IMR-90 (cell line): ENCODE results near the gene PREB. TPM values are rescaled to one million over a fixed set of nuclear protein-coding genes. Genes with fewer than 3 reads are reported as not detected.
"Not testable (repeated sequence)": the region's sequence is repeated elsewhere in the genome, so short reads cannot be mapped to it uniquely, and the experiment has no call there.

Experiments
- ATAC-seq: fragments of 200-7000 bp; cut with Tn5 transposase; 2 replicates; pipeline ENCODE4 v1.9.1; 2020; ENCODE audit warnings: low read depth, mild to moderate bottlenecking, moderate library complexity
- BruUV-seq: library from RNA; stranded (reverse); fragments of 400-500 nt; replicated peaks from 2 replicates; lab custom pipeline; 2021; lab: Mats Ljungman, UMichigan
- CTCF ChIA-PET: fragments of 300-600 bp; formaldehyde crosslinking; extraction: SDS; loops from one replicate; lab custom pipeline; 2021; ENCODE audit warnings: antibody characterized with exemption; lab: Yijun Ruan, JAX
- POLR2A ChIA-PET: fragments of 300-600 bp; sonication (Branson Sonifier 250); formaldehyde crosslinking; loops from one replicate; lab custom pipeline; 2022; ENCODE audit warnings: antibody characterized with exemption; ENCODE audit not compliant: unreplicated experiment; lab: Charles Lee
- DNase-seq: peaks from one replicate; pipeline ENCODE4 v3.0.0; 2013
- H2AFZ ChIP-seq: replicated peaks from 2 replicates; pipeline ENCODE3; 2013; ENCODE audit warnings: low read length, mild to moderate bottlenecking; ENCODE audit not compliant: poor library complexity
- H2AK5ac ChIP-seq: 2 replicates; pipeline ENCODE4 v1.6.1; 2013; ENCODE audit warnings: low read depth, low read length, inconsistent platforms
- H2AK9ac ChIP-seq: replicated peaks from 2 replicates; pipeline ENCODE3; 2013; ENCODE audit warnings: mild to moderate bottlenecking, low read depth, low read length, moderate library complexity; ENCODE audit not compliant: poor library complexity
- H2BK120ac ChIP-seq: 2 replicates; pipeline ENCODE4 v1.6.1; 2013; ENCODE audit warnings: low read depth, low read length, inconsistent platforms
- H2BK15ac ChIP-seq: 3 replicates; pipeline ENCODE4 v1.6.1; 2013; ENCODE audit warnings: low read depth, low read length, inconsistent platforms
- H2BK20ac ChIP-seq: 2 replicates; pipeline ENCODE4 v1.6.1; 2013; ENCODE audit warnings: low read depth, mild to moderate bottlenecking, inconsistent platforms, low read length, moderate library complexity
- H2BK5ac ChIP-seq: 2 replicates; pipeline ENCODE4 v1.6.1; 2013; ENCODE audit warnings: mild to moderate bottlenecking, low read depth, low read length, inconsistent platforms; ENCODE audit not compliant: poor library complexity, severe bottlenecking
- H3K14ac ChIP-seq: replicated peaks from 2 replicates; pipeline ENCODE4 v1.6.1; 2013; ENCODE audit warnings: low read depth, low read length, inconsistent platforms
- H3K18ac ChIP-seq: 2 replicates; pipeline ENCODE4 v1.6.1; 2013; ENCODE audit warnings: low read depth, low read length, control low read depth
- H3K23ac ChIP-seq: 2 replicates; pipeline ENCODE4 v1.6.1; 2013; ENCODE audit warnings: low read depth, low read length, inconsistent platforms
- H3K27ac ChIP-seq: 2 replicates; pipeline ENCODE4 v1.5.1; 2013; ENCODE audit warnings: mild to moderate bottlenecking, control low read depth, low read length; ENCODE audit not compliant: insufficient read depth
- H3K27me3 ChIP-seq: 2 replicates; pipeline ENCODE4 v1.6.1; 2013; ENCODE audit warnings: low read length; ENCODE audit not compliant: control insufficient read depth, insufficient read depth
- H3K36me3 ChIP-seq: 2 replicates; pipeline ENCODE4 v1.6.1; 2013; ENCODE audit warnings: low read length, mixed read lengths; ENCODE audit not compliant: control insufficient read depth, insufficient read depth
- H3K4ac ChIP-seq: 2 replicates; pipeline ENCODE4 v1.6.1; 2013; ENCODE audit warnings: low read depth, low read length, inconsistent platforms
- H3K4me1 ChIP-seq: 2 replicates; pipeline ENCODE4 v1.6.1; 2013; ENCODE audit warnings: low read length, mixed read lengths; ENCODE audit not compliant: control insufficient read depth, insufficient read depth
- H3K4me2 ChIP-seq: 2 replicates; pipeline ENCODE4 v1.6.1; 2013; ENCODE audit warnings: low read depth, mild to moderate bottlenecking, control low read depth, low read length, moderate library complexity
- H3K4me3 ChIP-seq: 2 replicates; pipeline ENCODE4 v1.5.1; 2013; ENCODE audit warnings: low read depth, mild to moderate bottlenecking, control low read depth, low read length, moderate library complexity; ENCODE audit not compliant: insufficient read depth
- H3K56ac ChIP-seq: 2 replicates; pipeline ENCODE4 v1.6.1; 2013; ENCODE audit warnings: low read length, inconsistent platforms; ENCODE audit not compliant: insufficient read depth; ENCODE audit errors: extremely low read depth
- H3K79me1 ChIP-seq, 2 experiments: 2 replicates each; pipeline ENCODE4 v1.6.1; 2013; ENCODE audit warnings: low read length in 2 of 2, inconsistent platforms in 1 of 2, low read depth in 1 of 2
- H3K9ac ChIP-seq: 2 replicates; pipeline ENCODE4 v1.6.1; 2013; ENCODE audit warnings: low read depth, low read length, control low read depth
- H3K9me1 ChIP-seq: 2 replicates; pipeline ENCODE4 v1.6.1; 2013; ENCODE audit warnings: low read length, inconsistent platforms; ENCODE audit not compliant: insufficient read depth
- H3K9me3 ChIP-seq: 2 replicates; pipeline ENCODE4 v1.6.1; 2013; ENCODE audit warnings: low read length; ENCODE audit not compliant: control insufficient read depth, insufficient read depth
- H4K20me1 ChIP-seq: 2 replicates; pipeline ENCODE4 v1.6.1; 2013; ENCODE audit warnings: low read length, inconsistent platforms; ENCODE audit not compliant: insufficient read depth
- H4K5ac ChIP-seq: 2 replicates; pipeline ENCODE4 v1.6.1; 2013; ENCODE audit warnings: mild to moderate bottlenecking, low read depth, low read length, control low read depth
- H4K8ac ChIP-seq, 2 experiments: 2 replicates each; pipeline ENCODE4 v1.6.1; 2013; ENCODE audit warnings: low read depth in 2 of 2, low read length in 2 of 2, control low read depth in 1 of 2, inconsistent platforms in 1 of 2
- H4K91ac ChIP-seq: 2 replicates; pipeline ENCODE4 v1.6.1; 2013; ENCODE audit warnings: low read depth, low read length, inconsistent platforms; ENCODE audit not compliant: insufficient read depth
- BHLHE40 ChIP-seq: fragments of 150-350 bp; IDR thresholded peaks from 2 replicates; pipeline ENCODE4 v1.6.1; 2016; ENCODE audit warnings: mild to moderate bottlenecking, low read depth, low read length
- MAZ ChIP-seq: IDR thresholded peaks from 2 replicates; pipeline ENCODE4 v1.6.1; 2012; ENCODE audit warnings: low read depth, mild to moderate bottlenecking, low read length, improper control_type of control experiment, moderate library complexity, borderline replicate concordance
- MXI1 ChIP-seq: IDR thresholded peaks from 2 replicates; pipeline ENCODE4 v1.6.1; 2012; ENCODE audit warnings: low read depth, mild to moderate bottlenecking, low read length, moderate library complexity, borderline replicate concordance
- NFE2L2 ChIP-seq: fragments of 150-350 bp; IDR thresholded peaks from 2 replicates; pipeline ENCODE4 v1.6.1; 2016; ENCODE audit warnings: low read depth, mild to moderate bottlenecking, low read length
- WGBS, 2 experiments: methylation state at CpG; one replicate each; pipeline versions ENCODE4 v1.1.5 to v1.1.7; 2013; ENCODE audit warnings: missing lambda C conversion rate in 2 of 2; ENCODE audit not compliant: insufficient read length in 1 of 2; ENCODE audit errors: extremely low coverage in 2 of 2; 5-methylcytosine and 5-hydroxymethylcytosine counted together
- dilution Hi-C: fragments of 300-500 bp; cut with HindIII; formaldehyde crosslinking; loops from one replicate; pipeline ENCODE4 v1.14.3; 2018; ENCODE audit warnings: low sequenced_read_pairs; ENCODE audit not compliant: unreplicated experiment
- in situ Hi-C: fragments of 300-500 bp; cut with MboI; formaldehyde crosslinking; loops from 3 replicates; pipeline ENCODE4 v1.14.3; 2019; ENCODE audit warnings: low sequenced_read_pairs, inconsistent platforms, mixed read lengths
- intact Hi-C: fragments of 100-400 bp; cut with micrococcal nuclease; formaldehyde crosslinking; loops from 2 replicates; pipeline ENCODE4 v1.10.0; 2022
- polyA plus RNA-seq, 3 experiments: library from polyadenylated mRNA; depleted of rRNA; stranded (reverse); fragments of >200 nt; gene quantifications; 2 replicates each; pipeline ENCODE4 v1.2.3, GENCODE V29; 2012; ENCODE audit warnings: low replicate concordance in 1 of 3
- total RNA-seq: library from RNA; depleted of rRNA; stranded (reverse); fragments of >200 nt; gene quantifications from 2 replicates; pipeline ENCODE4 v1.2.3, GENCODE V29; 2012
- TF ChIP-seq, protein P1 (sequence below): fragments of 150-350 bp; IDR thresholded peaks from 2 replicates; pipeline ENCODE4 v1.6.1; 2016; ENCODE audit warnings: low read depth, mild to moderate bottlenecking, low read length, moderate library complexity, borderline replicate concordance

Gene PREB
- total and polyA plus RNA-seq, 2 of the 4 experiments (the other 2 are of a cell fraction): 38.9 to 52.2 TPM

DNA sequence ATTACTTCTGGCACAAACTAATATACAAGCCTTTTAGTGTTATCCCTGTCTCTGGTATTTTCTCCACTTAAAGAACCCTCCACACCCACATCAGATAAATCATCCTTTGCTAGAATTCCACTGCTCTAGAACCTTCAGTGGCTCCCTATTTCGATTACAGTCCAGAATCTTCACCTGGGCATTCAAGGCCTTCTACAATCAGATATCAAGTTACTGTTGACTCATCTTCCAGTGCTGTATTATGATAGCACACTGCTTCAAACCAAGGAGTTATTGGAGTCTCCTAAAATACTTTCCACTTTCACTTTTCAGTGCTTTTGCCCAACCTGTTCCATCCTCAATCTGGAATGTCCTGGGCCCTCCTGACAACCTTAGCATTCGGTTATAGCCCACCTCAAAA lies 18.9 kb downstream of the PREB start:
- no peak overlapping the region for H3K9ac ChIP-seq
- no peaks in the 10 kb centered on the region for H3K36me3 ChIP-seq
- dilution Hi-C loops: no loop called here
- no peak overlapping the region for H2BK20ac ChIP-seq
- intact Hi-C loops: no loop called here
- peaks cover under 1% of the 10 kb centered on the region; the same call in 1 of the 2 replicates for H3K9me3 ChIP-seq
- H3K14ac ChIP-seq: no peak overlapping the region
- H2AK9ac ChIP-seq: no peak overlapping the region
- no peak overlapping the region for H4K5ac ChIP-seq
- H4K20me1 ChIP-seq: no peaks in the 10 kb centered on the region; the same call in 1 of the 2 replicates
- WGBS, 2 experiments: 0% methylated on average over 1 of the region's 2 CpGs; no CpG with 5 or more reads in 1 of the 2 experiments
- H3K4me2 ChIP-seq: no peak overlapping the region
- H2AFZ ChIP-seq: no peak overlapping the region
- CTCF ChIA-PET: interaction anchor here (1.4 kb wide), 1 partner anchor 18 kb away, joined by 4 read pairs; no protein-coding TSS in a partner anchor
- no peaks in the 10 kb centered on the region; the same call in 1 of the 2 replicates for H3K9me1 ChIP-seq
- peaks cover 5% of the 10 kb centered on the region for H3K4me1 ChIP-seq
- H2BK120ac ChIP-seq: no peak overlapping the region
- H3K27ac ChIP-seq: no peak overlapping the region
- no peak overlapping the region for H3K23ac ChIP-seq
- no TSS peak for BruUV-seq
- TF ChIP-seq MAZ (no peak), BHLHE40 (no peak), MXI1 (no peak), NFE2L2 (no peak)
- TF ChIP-seq, protein P1, sequence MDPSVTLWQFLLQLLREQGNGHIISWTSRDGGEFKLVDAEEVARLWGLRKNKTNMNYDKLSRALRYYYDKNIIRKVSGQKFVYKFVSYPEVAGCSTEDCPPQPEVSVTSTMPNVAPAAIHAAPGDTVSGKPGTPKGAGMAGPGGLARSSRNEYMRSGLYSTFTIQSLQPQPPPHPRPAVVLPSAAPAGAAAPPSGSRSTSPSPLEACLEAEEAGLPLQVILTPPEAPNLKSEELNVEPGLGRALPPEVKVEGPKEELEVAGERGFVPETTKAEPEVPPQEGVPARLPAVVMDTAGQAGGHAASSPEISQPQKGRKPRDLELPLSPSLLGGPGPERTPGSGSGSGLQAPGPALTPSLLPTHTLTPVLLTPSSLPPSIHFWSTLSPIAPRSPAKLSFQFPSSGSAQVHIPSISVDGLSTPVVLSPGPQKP: no peak
- H2BK15ac ChIP-seq: no peak overlapping the region
- H3K18ac ChIP-seq: no peak overlapping the region
- peaks cover 51% of the 10 kb centered on the region for H3K27me3 ChIP-seq
- no peak overlapping the region for H3K4me3 ChIP-seq
- no peak overlapping the region for H3K4ac ChIP-seq
- H2AK5ac ChIP-seq: no peak overlapping the region
- no peak overlapping the region for H3K56ac ChIP-seq
- no peak overlapping the region for H2BK5ac ChIP-seq
- peak; percentile 7 for DNase-seq
- ATAC-seq: no peak
- POLR2A ChIA-PET: no interaction called here
- no peak overlapping the region for H4K91ac ChIP-seq
- in situ Hi-C loops: no loop called here
- no peaks in the 10 kb centered on the region for H3K79me1 ChIP-seq
- no peak overlapping the region for H4K8ac ChIP-seq

DNA sequence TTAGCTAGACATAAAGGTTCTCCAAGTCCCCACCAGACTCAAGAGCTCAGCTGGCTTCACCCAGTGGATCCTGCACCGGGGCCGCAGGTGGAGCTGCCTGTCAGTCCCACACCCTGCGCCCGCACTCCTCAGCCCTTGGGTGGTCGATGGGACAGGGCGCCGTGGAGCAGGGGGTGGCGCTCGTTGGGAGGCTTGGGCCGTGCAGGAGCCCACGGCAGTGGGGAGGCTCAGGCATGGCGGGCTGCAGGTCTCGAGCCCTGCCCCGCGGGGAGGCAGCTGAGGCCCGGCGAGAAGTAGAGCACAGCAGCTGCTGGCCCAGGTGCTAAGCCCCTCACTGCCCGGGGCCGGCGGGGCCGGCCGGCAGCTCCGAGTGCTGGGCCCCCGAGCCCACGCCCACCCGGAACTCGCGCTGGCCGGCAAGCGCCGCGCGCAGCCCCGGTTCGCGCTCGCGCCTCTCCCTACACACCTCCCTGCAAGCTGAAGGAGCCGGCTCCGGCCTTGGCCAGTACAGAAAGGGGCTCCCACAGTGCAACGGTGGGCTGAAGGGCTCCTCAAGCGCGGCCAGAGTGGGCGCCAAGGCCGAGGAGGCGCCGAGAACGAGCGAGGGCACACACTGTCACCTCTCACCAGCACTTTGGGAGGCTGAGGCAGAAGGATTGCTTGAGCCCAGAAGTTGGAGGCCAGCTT lies 22.9 kb downstream of the PREB start:
- H2AK5ac ChIP-seq, intact Hi-C loops, in situ Hi-C loops, H4K91ac ChIP-seq, H4K5ac ChIP-seq, H3K9ac ChIP-seq, H2BK15ac ChIP-seq, BruUV-seq, H3K79me1 ChIP-seq, H3K14ac ChIP-seq, H3K4ac ChIP-seq, H4K20me1 ChIP-seq, DNase-seq, H3K4me3 ChIP-seq, H3K56ac ChIP-seq, H3K9me3 ChIP-seq, POLR2A ChIA-PET, H3K36me3 ChIP-seq, H2BK20ac ChIP-seq, H2AK9ac ChIP-seq, dilution Hi-C loops, H4K8ac ChIP-seq, H3K9me1 ChIP-seq, H3K27ac ChIP-seq, ATAC-seq, H3K18ac ChIP-seq, H2AFZ ChIP-seq, H3K4me2 ChIP-seq, H3K4me1 ChIP-seq, H2BK5ac ChIP-seq, H2BK120ac ChIP-seq, H3K23ac ChIP-seq: not testable (repeated sequence)
- 71% methylated on average over 8 of the region's 49 CpGs; no CpG with 5 or more reads in 1 of the 2 experiments for WGBS, 2 experiments
- peaks cover 38% of the 10 kb centered on the region for H3K27me3 ChIP-seq
- CTCF ChIA-PET: interaction anchor here (0.7 kb wide), 1 partner anchor 10 kb away, joined by 3 read pairs; no protein-coding TSS in a partner anchor
